GM15510 (cell line): ENCODE results near the gene GATAD2A.

Experiments used
- POLR2A ChIP-seq: IDR thresholded peaks from 3 replicates; pipeline ENCODE4 v1.6.1; 2011; ENCODE audit warnings: borderline replicate concordance; ENCODE audit not compliant: insufficient read length; ENCODE audit errors: extremely low read depth

Gene GATAD2A

DNA sequence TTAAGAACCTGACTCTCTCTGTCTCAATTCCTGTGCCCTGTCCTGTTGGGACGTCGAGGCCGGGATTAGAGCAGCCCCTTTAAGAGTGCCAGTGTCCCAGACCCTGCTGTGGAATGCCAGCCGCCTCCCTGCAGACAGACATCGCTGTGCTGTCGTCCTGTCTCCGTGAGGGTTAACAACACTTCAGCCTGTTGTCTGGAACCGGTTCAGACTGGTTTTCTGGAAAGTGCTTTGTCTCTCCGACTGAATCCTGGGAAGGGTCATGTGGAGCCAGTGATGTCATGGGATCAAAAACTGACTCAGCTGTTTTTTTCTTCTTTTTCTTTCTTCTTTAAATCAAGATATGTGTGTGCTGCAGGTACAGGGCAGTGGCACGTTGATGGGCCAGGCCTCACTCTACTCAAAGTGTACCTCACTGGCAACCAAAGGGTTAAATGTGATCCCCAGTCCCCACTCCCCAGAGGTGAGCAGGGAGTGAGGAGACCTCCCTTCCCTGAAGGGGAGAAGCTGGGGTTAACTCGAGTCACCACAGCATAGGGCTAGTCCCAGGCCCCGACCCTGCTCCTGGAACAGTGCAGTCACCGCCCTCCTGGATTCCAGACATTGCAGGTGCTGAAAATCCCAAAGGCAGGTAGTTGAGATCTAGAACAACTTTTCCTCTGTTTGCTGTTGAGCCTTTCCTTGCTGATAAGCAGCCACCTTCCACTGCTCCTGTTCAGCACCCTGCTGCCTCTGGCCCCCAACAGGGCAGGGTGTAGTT lies 59.0 kb downstream of the GATAD2A start:
- TF ChIP-seq POLR2A, result no peak

DNA sequence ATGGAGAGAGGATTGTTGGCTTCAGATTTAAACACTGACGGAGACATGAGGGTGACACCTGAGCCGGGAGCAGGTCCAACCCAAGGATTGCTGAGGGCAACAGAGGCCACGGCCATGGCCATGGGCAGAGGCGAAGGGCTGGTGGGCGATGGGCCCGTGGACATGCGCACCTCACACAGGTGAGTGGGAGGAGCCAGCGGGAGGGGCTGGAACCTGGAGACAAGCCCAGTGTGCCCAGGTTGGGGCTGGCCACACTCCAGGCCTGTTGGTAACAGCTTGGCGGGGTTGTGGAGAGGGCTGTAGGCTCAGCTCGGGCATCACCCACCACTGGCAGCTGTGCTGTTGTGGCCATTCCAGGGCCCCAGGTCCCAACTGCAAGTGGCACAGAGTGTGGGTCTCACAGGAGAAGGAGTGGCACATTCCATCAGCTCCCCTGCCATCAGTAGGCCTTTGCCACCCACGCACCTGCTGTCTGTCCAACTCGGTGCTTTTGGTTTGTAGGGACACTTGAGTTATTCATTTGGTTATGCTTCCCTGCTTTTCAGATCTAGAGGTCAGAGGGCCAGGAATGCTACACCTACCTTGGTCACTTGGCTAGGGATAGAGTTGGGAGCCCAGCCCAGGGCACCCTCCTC lies 60.1 kb downstream of the GATAD2A start:
- no peak for TF ChIP-seq POLR2A

DNA sequence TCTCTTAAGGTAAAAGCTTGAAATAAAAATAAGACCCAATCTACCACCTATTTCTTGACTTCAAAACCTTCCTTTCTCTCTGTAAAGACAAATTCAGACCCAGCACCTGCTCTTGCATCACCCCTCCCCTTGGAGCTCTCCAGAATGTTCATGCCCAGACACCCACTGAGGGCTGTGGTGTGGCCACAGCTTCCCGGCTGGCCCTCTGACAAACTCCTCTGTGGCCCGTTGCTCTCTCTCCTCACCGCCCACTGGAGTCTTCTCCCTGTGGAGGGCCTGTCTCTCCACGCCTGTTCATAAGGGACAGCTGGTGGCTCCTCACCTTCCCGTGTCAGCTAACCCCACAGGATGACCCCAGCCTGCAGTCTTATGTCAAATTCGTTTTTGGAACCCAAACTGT lies 60.7 kb downstream of the GATAD2A start:
- TF ChIP-seq POLR2A, result no peak

- no peak for TF ChIP-seq POLR2A
These were observed 63.1 kb downstream of the GATAD2A start for GRCh38 chr19:19468424-19469050.

GRCh38 chr19:19470579-19470978 lies 65.1 kb downstream of the GATAD2A start:
- no peak for TF ChIP-seq POLR2A

DNA sequence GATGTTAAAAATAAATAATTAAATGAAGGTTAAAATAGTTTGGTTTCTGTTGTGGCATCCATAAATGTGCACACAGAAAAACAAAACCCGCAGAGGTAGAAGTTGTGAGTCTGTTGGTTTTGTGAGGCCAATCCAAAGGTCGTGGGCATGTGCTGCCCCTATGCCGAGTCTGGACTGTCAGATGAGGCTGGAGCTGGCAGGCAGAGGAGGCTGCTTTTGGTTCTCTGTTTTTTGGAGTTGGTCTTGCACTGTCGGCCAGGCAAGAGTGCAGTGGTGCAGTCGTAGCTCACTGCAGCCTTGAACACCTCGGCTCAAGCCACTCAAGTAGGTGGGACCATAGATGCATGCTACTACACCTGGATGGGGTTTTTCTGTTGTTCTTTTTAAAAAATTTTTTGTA lies 66.2 kb downstream of the GATAD2A start:
- TF ChIP-seq POLR2A, result no peak

DNA sequence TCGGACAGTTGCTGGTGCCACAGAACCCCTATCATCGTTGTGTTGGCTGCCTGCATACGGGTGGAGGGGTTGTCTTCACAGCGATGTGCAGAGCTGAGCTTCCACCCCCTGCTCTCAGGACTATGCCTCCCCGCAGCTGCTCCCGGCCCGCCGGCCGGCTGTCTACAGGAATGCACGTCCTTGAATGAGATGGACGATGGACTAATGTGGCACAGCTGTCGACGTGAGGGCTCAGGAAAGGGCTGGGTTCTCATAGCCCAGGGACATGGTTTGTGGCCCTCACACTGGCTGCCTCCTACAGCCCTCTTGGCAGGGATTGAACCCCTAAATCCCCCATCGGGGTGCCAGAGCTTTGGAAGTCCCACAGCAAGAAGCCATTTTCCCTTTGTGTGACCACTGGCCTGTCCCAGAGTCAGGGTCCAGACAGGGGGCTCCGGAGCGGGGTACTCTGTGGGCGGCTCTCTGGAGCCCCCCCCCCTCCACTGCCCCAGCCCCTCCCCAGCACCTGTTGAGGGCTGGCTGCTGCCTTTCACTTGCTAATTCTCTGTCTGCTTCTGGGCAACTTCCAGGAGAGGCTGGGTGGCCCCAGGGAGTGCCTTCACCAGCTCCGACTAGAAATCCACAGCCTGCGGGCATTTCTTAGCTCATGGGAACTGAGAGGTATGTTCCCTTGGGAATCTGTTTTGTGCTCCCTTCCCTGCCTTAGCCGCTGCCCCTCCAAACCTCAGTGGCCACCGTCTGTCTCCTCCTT lies 69.7 kb downstream of the GATAD2A start:
- TF ChIP-seq POLR2A, result no peak

DNA sequence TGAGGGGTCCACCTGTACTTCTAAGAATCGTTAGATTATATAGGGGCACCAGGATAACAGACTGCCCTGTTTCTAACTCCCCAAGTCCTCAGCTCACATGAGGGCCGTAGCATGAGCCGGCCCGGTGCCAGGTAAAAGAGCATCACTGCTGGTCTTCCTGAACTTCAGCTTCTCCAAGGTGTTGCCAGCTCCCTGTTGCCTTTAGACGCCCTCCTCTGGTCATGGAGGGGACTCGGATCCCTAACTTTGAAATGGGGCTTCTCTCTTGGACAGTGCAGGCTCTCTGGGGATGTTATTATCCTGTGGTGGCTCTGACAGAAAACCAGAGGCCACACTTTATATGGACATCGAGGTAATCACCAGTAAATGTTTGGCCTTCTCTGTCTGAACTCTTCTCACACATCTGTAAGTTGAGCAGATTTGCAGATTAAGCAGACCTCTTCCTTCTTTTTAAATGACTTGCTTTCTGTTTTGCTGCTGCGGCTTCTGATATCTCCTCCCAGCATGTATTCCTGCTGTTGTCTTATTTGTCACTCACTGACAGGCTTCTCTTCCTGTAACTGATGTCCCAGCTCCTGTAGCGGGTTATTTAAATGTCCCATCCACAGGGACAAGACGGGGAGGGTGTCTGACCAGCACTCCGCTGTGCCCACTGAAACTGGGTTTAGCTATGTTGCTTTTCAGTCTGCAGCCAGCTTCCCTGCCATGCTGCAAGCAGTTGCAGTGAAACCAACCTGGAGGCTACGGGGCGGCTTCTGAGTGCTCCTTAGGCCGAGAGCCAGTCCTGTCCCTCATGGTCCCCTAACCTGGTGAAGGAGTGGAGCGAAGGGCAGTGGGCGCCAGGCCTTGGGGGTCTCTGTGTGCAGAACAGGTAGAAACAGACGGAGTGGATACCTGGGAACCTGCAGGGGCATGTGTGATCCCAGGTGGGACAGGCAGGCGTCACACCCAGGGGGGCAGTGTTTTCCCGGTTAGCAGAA lies 70.7 kb downstream of the GATAD2A start:
- TF ChIP-seq POLR2A, result no peak

GRCh38 chr19:19477705-19478383 lies 72.4 kb downstream of the GATAD2A start:
- no peak for TF ChIP-seq POLR2A

- no peak for TF ChIP-seq POLR2A
These were observed 75.2 kb downstream of the GATAD2A start for GRCh38 chr19:19480688-19481087.

- TF ChIP-seq POLR2A, result no peak
These were observed 77.5 kb downstream of the GATAD2A start for GRCh38 chr19:19482809-19483596.

GRCh38 chr19:19485161-19485997 lies 79.9 kb downstream of the GATAD2A start:
- TF ChIP-seq POLR2A, result no peak

DNA sequence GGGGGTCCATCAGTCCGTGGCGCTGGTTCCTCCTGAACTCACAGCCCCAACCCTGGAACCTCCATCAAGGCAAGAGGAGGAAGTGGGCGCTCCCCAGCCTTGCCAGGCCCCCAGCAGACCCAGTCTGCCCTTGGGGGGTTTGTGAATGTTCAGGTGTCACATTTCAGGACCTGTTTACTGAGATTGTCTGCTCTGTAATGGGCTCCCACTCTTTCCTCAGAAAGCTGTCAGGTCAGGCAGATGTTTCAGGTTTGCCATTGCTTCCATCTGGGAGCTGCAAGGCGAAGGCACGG lies 80.5 kb downstream of the GATAD2A start:
- TF ChIP-seq POLR2A, result no peak
